GM12875 (cell line): ENCODE results near the gene HPD.

Source experiments
- H3K4me3 ChIP-seq: one replicate; pipeline ENCODE4 v1.5.1; 2011; ENCODE audit warnings: low read depth, low read length, control low read depth
- CTCF ChIP-seq: IDR thresholded peaks from 2 replicates; pipeline ENCODE4 v1.5.1; 2011; ENCODE audit warnings: low read depth, mild to moderate bottlenecking, control low read depth, inconsistent platforms, low read length, moderate library complexity, borderline replicate concordance; ENCODE audit not compliant: insufficient read depth

The HPD gene

GRCh38 chr12:121827351-121828099, 31.1 kb downstream of the HPD start:
- no peak overlapping the region for H3K4me3 ChIP-seq
- TF ChIP-seq CTCF, result no peak

- H3K4me3 ChIP-seq, result no peak overlapping the region
- no peak for TF ChIP-seq CTCF
Measured at GRCh38 chr12:121826318-121827150, 32.1 kb downstream of the HPD start.

- no peak overlapping the region for H3K4me3 ChIP-seq
- no peak for TF ChIP-seq CTCF
Measured at GRCh38 chr12:121825041-121825523, 33.6 kb downstream of the HPD start.

GRCh38 chr12:121823727-121824115, 34.9 kb downstream of the HPD start:
- no peak overlapping the region for H3K4me3 ChIP-seq
- TF ChIP-seq CTCF, result no peak

- TF ChIP-seq CTCF, result no peak
Measured at GRCh38 chr12:121823101-121823726, 35.4 kb downstream of the HPD start.

GRCh38 chr12:121822393-121823100, 36.1 kb downstream of the HPD start:
- TF ChIP-seq CTCF, result no peak
- no peak overlapping the region for H3K4me3 ChIP-seq

More at GRCh38 chr12:121823101-121823726, 35.4 kb downstream of the HPD start:
- no peak overlapping the region for H3K4me3 ChIP-seq
